ENCODE results near the gene FAM110A.

The FAM110A gene

GRCh38 chr20:860891-861290 lies 27.4 kb downstream of the FAM110A start:
- no peak for TF ChIP-seq EZH2phosphoT487 (IDR thresholded peaks at IDR 0.05; ENCODE audit: borderline replicate concordance, low read length)
- TF ChIP-seq, protein P1, sequence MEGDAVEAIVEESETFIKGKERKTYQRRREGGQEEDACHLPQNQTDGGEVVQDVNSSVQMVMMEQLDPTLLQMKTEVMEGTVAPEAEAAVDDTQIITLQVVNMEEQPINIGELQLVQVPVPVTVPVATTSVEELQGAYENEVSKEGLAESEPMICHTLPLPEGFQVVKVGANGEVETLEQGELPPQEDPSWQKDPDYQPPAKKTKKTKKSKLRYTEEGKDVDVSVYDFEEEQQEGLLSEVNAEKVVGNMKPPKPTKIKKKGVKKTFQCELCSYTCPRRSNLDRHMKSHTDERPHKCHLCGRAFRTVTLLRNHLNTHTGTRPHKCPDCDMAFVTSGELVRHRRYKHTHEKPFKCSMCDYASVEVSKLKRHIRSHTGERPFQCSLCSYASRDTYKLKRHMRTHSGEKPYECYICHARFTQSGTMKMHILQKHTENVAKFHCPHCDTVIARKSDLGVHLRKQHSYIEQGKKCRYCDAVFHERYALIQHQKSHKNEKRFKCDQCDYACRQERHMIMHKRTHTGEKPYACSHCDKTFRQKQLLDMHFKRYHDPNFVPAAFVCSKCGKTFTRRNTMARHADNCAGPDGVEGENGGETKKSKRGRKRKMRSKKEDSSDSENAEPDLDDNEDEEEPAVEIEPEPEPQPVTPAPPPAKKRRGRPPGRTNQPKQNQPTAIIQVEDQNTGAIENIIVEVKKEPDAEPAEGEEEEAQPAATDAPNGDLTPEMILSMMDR (IDR thresholded peaks at IDR 0.05; ENCODE audit: low read depth, low read length, poor library complexity, severe bottlenecking) = no peak
- no peaks in the 10 kb centered on the region for H3K79me2 ChIP-seq (ENCODE audit: control insufficient read depth, low read length)
- no peaks in the 10 kb centered on the region for H3K9me3 ChIP-seq (ENCODE audit: control insufficient read depth, insufficient read depth, low read length)
- no peaks in the 10 kb centered on the region for H3F3A ChIP-seq (ENCODE audit: control insufficient read depth, insufficient read depth)
- no peaks in the 10 kb centered on the region for H3K36me3 ChIP-seq (ENCODE audit: control insufficient read depth, low read length)
- H3K27me3 ChIP-seq (ENCODE audit: control insufficient read depth, low read length) = no peaks in the 10 kb centered on the region
- no peak overlapping the region for H3K4me2 ChIP-seq (ENCODE audit: low read length)
- H3K4me1 ChIP-seq (ENCODE audit: control insufficient read depth, low read length) = peaks cover 5% of the 10 kb centered on the region; the same call in 1 of the 2 replicates
- H3K27ac ChIP-seq (ENCODE audit: low read depth, low read length) = no peak overlapping the region
- no peak overlapping the region for H3K4me3 ChIP-seq (ENCODE audit: low read length)
- H4K20me1 ChIP-seq (ENCODE audit: control insufficient read depth, insufficient read depth, low read depth, low read length) = no peaks in the 10 kb centered on the region
- no peaks in the 10 kb centered on the region for H3K9me2 ChIP-seq (replicated peaks; ENCODE audit: control insufficient read depth, low read length)

- Histone ChIP-seq H3K27me3 (ENCODE audit: control insufficient read depth, low read length) (no peaks in the 10 kb centered on the region), H3K9me2 (replicated peaks; ENCODE audit: control insufficient read depth, low read length) (no peaks in the 10 kb centered on the region), H3K9me3 (ENCODE audit: control insufficient read depth, insufficient read depth, low read length) (no peaks in the 10 kb centered on the region), H3K27ac (ENCODE audit: low read depth, low read length) (no peak overlapping the region), H3K4me1 (ENCODE audit: control insufficient read depth, low read length) (no peaks in the 10 kb centered on the region), H3K79me2 (ENCODE audit: control insufficient read depth, low read length) (no peaks in the 10 kb centered on the region), H3K4me2 (ENCODE audit: low read length) (no peak overlapping the region), H3K4me3 (ENCODE audit: low read length) (no peak overlapping the region), H3F3A (ENCODE audit: control insufficient read depth, insufficient read depth) (no peaks in the 10 kb centered on the region), H3K36me3 (ENCODE audit: control insufficient read depth, low read length) (no peaks in the 10 kb centered on the region), H4K20me1 (ENCODE audit: control insufficient read depth, insufficient read depth, low read depth, low read length) (no peaks in the 10 kb centered on the region)
- TF ChIP-seq, protein P1 (IDR thresholded peaks at IDR 0.05; ENCODE audit: low read depth, low read length, poor library complexity, severe bottlenecking) = no peak
- TF ChIP-seq EZH2phosphoT487 (IDR thresholded peaks at IDR 0.05; ENCODE audit: borderline replicate concordance, low read length) = no peak
Observed at GRCh38 chr20:865440-865839, 31.9 kb downstream of the FAM110A start.

DNA sequence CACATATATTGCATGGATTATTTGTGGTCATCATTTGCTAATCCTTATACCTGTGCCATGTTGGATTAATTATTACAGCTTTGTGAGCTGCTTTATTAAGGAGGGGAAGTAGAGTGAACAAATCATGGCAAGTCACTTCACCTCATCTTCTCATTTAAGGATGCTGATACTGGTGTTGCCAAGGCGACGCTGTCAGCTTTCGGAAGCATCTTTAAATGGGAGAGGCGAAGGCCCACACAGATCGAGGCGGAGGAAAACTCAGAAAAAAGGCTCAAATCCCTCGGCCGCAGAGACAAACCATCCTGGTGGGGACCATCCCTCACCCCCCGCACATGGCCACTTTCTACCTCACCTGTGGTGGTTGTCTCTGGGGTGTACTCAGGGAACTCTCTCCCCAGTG lies 34.8 kb downstream of the FAM110A start:
- H3K4me3 ChIP-seq (ENCODE audit: low read length) = no peak overlapping the region
- H3K4me1 ChIP-seq (ENCODE audit: control insufficient read depth, low read length) = no peaks in the 10 kb centered on the region
- no peak for TF ChIP-seq EZH2phosphoT487 (IDR thresholded peaks at IDR 0.05; ENCODE audit: borderline replicate concordance, low read length)
- TF ChIP-seq, protein P1 (IDR thresholded peaks at IDR 0.05; ENCODE audit: low read depth, low read length, poor library complexity, severe bottlenecking) = no peak
- H3K79me2 ChIP-seq (ENCODE audit: control insufficient read depth, low read length) = no peaks in the 10 kb centered on the region
- H3K27ac ChIP-seq (ENCODE audit: low read depth, low read length) = no peak overlapping the region
- no peaks in the 10 kb centered on the region for H3F3A ChIP-seq (ENCODE audit: control insufficient read depth, insufficient read depth)
- no peaks in the 10 kb centered on the region for H3K36me3 ChIP-seq (ENCODE audit: control insufficient read depth, low read length)
- no peaks in the 10 kb centered on the region for H3K27me3 ChIP-seq (ENCODE audit: control insufficient read depth, low read length)
- H3K4me2 ChIP-seq (ENCODE audit: low read length) = no peak overlapping the region
- H3K9me3 ChIP-seq (ENCODE audit: control insufficient read depth, insufficient read depth, low read length) = no peaks in the 10 kb centered on the region
- no peaks in the 10 kb centered on the region for H3K9me2 ChIP-seq (replicated peaks; ENCODE audit: control insufficient read depth, low read length)
- H4K20me1 ChIP-seq (ENCODE audit: control insufficient read depth, insufficient read depth, low read depth, low read length) = no peaks in the 10 kb centered on the region

- Histone ChIP-seq H3K79me2 (ENCODE audit: control insufficient read depth, low read length) (no peaks in the 10 kb centered on the region), H3K36me3 (ENCODE audit: control insufficient read depth, low read length) (no peaks in the 10 kb centered on the region), H4K20me1 (ENCODE audit: control insufficient read depth, insufficient read depth, low read depth, low read length) (no peaks in the 10 kb centered on the region), H3K9me3 (ENCODE audit: control insufficient read depth, insufficient read depth, low read length) (no peaks in the 10 kb centered on the region), H3K4me3 (ENCODE audit: low read length) (no peak overlapping the region), H3K27ac (ENCODE audit: low read depth, low read length) (no peak overlapping the region), H3K9me2 (replicated peaks; ENCODE audit: control insufficient read depth, low read length) (no peaks in the 10 kb centered on the region), H3K27me3 (ENCODE audit: control insufficient read depth, low read length) (no peaks in the 10 kb centered on the region), H3K4me2 (ENCODE audit: low read length) (no peak overlapping the region), H3F3A (ENCODE audit: control insufficient read depth, insufficient read depth) (no peaks in the 10 kb centered on the region), H3K4me1 (ENCODE audit: control insufficient read depth, low read length) (no peaks in the 10 kb centered on the region)
- no peak for TF ChIP-seq EZH2phosphoT487 (IDR thresholded peaks at IDR 0.05; ENCODE audit: borderline replicate concordance, low read length)
- TF ChIP-seq, protein P1 (IDR thresholded peaks at IDR 0.05; ENCODE audit: low read depth, low read length, poor library complexity, severe bottlenecking) = no peak
Observed at GRCh38 chr20:869606-870005, 36.1 kb downstream of the FAM110A start.
